GM12892 (cell line): Measurements from ENCODE around the gene SYT2.
"Not testable (repeated sequence)": the region's sequence is repeated elsewhere in the genome, so short reads cannot be mapped to it uniquely, and the experiment has no call there.

Experiments used
- DNase-seq: peaks from one replicate; pipeline ENCODE4 v3.0.0; 2011; ENCODE audit not compliant: insufficient read length
- FAIRE-seq: peaks from 2 replicates; lab custom pipeline; 2011; peaks lifted over from hg19 to GRCh38; lab: Jason Lieb, UNC

SYT2 gene

DNA sequence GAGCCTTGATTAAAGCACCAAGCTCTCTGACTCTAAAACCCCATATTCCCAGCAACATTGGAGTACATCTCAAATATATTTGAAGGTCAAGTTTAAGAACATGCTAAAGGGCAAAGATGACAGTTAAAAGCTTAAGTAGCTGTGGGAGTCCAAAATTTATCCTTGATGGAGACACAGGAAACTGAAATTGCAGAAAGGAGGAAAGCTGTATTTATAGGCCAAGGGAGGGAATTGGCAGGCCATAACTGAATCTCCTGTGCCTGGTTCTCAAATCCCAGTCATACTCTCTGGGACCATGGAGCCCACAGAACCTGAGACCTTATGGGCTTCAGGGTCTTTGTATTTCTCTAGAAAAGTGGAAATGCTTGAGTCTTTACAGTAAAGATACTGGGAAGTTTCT, 167.8 kb downstream of the SYT2 start:
- DNase-seq, FAIRE-seq: not testable (repeated sequence)

DNA sequence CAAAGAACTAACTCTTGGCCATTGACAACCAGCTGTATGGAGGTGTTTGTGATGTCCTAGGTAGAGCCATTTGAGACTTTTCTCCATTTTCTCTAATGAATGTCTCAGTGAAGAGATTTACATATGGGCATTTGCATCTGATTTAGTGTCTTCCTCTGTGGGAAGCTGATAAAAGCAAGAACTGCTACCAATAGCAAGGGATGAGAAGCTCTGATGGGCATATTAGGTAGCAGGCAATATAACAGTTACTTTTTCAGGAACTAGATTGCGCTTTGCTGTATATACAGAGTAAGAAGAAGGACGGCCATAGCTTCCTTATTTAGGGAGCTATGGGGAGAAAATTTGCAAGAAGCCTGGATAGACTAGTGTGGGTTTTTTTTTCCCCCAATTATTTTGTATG, 169.4 kb downstream of the SYT2 start:
- not testable (repeated sequence) for FAIRE-seq, DNase-seq
